Activated naive CD8-positive, alpha-beta T cell treated with anti-CD3 and anti-CD28 coated beads, Interleukin-2, amount 50 U/mL, for 24 hours (primary cell): ENCODE measurements around the gene TTLL8.
"Not testable (repeated sequence)": the region's sequence is repeated elsewhere in the genome, so short reads cannot be mapped to it uniquely, and the experiment has no call there.

Source experiments
- ATAC-seq: fragments of 150-1000 bp; cut with Tn5 transposase; one replicate; pipeline ENCODE4 v1.10.0; 2021
- DNase-seq: peaks from one replicate; pipeline ENCODE4 v3.0.0; 2021
- H3K27ac Mint-ChIP-seq: one replicate; pipeline ENCODE4 v1.8.0; 2021; ENCODE audit warnings: mild to moderate bottlenecking, mixed read lengths
- H3K27me3 Mint-ChIP-seq: one replicate; pipeline ENCODE4 v1.8.0; 2021; ENCODE audit warnings: mixed read lengths
- H3K36me3 Mint-ChIP-seq: one replicate; pipeline ENCODE4 v1.8.0; 2021; ENCODE audit warnings: low read depth, mixed read lengths
- H3K4me1 Mint-ChIP-seq: one replicate; pipeline ENCODE4 v1.8.0; 2021; ENCODE audit warnings: mixed read lengths
- H3K4me3 Mint-ChIP-seq: one replicate; pipeline ENCODE4 v1.8.0; 2021; ENCODE audit warnings: mild to moderate bottlenecking, moderate library complexity, mixed read lengths
- H3K9me3 Mint-ChIP-seq: one replicate; pipeline ENCODE4 v1.8.0; 2021; ENCODE audit warnings: mixed read lengths

TTLL8 gene

GRCh38 chr22:49993649-49994360, 64.3 kb downstream of the TTLL8 start:
- Mint-ChIP-seq H3K27me3 (peaks cover 7% of the 10 kb centered on the region), H3K4me1 (peaks cover 13% of the 10 kb centered on the region), H3K4me3 (no peak overlapping the region), H3K36me3 (peaks cover 7% of the 10 kb centered on the region), H3K9me3 (peaks cover 13% of the 10 kb centered on the region), H3K27ac (no peak overlapping the region)
- ATAC-seq (no peak), DNase-seq (no peak)

- Mint-ChIP-seq H3K36me3 (peaks cover 11% of the 10 kb centered on the region), H3K4me3 (no peak overlapping the region), H3K9me3 (peaks cover 16% of the 10 kb centered on the region), H3K27ac (no peak overlapping the region), H3K4me1 (peaks cover 8% of the 10 kb centered on the region), H3K27me3 (peaks cover 6% of the 10 kb centered on the region)
- ATAC-seq (peak; percentile 89), DNase-seq (peak; percentile 76)
Measured at GRCh38 chr22:49992921-49993648, 65.0 kb downstream of the TTLL8 start.

GRCh38 chr22:49991907-49992533, 66.1 kb downstream of the TTLL8 start:
- Mint-ChIP-seq H3K27me3 (peaks cover 6% of the 10 kb centered on the region), H3K4me3 (no peak overlapping the region), H3K9me3 (peaks cover 20% of the 10 kb centered on the region), H3K4me1 (peaks cover 8% of the 10 kb centered on the region), H3K27ac (no peak overlapping the region), H3K36me3 (peaks cover 11% of the 10 kb centered on the region)
- no peak for ATAC-seq
- no peak for DNase-seq

- Mint-ChIP-seq H3K4me3 (no peak overlapping the region), H3K4me1 (peaks cover 8% of the 10 kb centered on the region), H3K9me3 (peaks cover 28% of the 10 kb centered on the region), H3K27ac (no peak overlapping the region), H3K36me3 (peaks cover 11% of the 10 kb centered on the region), H3K27me3 (peaks cover 6% of the 10 kb centered on the region)
- ATAC-seq (no peak), DNase-seq (no peak)
Measured at GRCh38 chr22:49991167-49991566, 66.9 kb downstream of the TTLL8 start.

- not testable (repeated sequence) for DNase-seq, H3K4me3 Mint-ChIP-seq, H3K4me1 Mint-ChIP-seq, H3K27ac Mint-ChIP-seq, ATAC-seq
- H3K36me3 Mint-ChIP-seq: peaks cover 12% of the 10 kb centered on the region
- H3K9me3 Mint-ChIP-seq: peaks cover 41% of the 10 kb centered on the region
- peaks cover 19% of the 10 kb centered on the region for H3K27me3 Mint-ChIP-seq
Measured at GRCh38 chr22:49989826-49990225, 68.3 kb downstream of the TTLL8 start.

- Mint-ChIP-seq H3K4me3 (no peak overlapping the region), H3K27me3 (peaks cover 22% of the 10 kb centered on the region), H3K9me3 (peaks cover 45% of the 10 kb centered on the region), H3K36me3 (peaks cover 20% of the 10 kb centered on the region), H3K27ac (no peak overlapping the region), H3K4me1 (peaks cover 9% of the 10 kb centered on the region)
- ATAC-seq (no peak), DNase-seq (no peak)
Measured at GRCh38 chr22:49986325-49986724, 71.8 kb downstream of the TTLL8 start.

- Mint-ChIP-seq H3K4me1 (peaks cover 35% of the 10 kb centered on the region), H3K9me3 (peaks cover 43% of the 10 kb centered on the region), H3K27ac (no peak overlapping the region), H3K36me3 (peaks cover 32% of the 10 kb centered on the region), H3K4me3 (no peak overlapping the region), H3K27me3 (peaks cover 19% of the 10 kb centered on the region)
- ATAC-seq (no peak), DNase-seq (no peak)
Measured at GRCh38 chr22:49983148-49984042, 74.7 kb downstream of the TTLL8 start.

GRCh38 chr22:49981799-49982198, 76.3 kb downstream of the TTLL8 start:
- not testable (repeated sequence) for H3K27ac Mint-ChIP-seq, ATAC-seq, H3K4me3 Mint-ChIP-seq, DNase-seq
- Mint-ChIP-seq H3K4me1 (peaks cover 43% of the 10 kb centered on the region), H3K36me3 (peaks cover 40% of the 10 kb centered on the region), H3K27me3 (peaks cover 18% of the 10 kb centered on the region), H3K9me3 (peaks cover 41% of the 10 kb centered on the region)

- Mint-ChIP-seq H3K36me3 (peaks cover 48% of the 10 kb centered on the region), H3K9me3 (peaks cover 27% of the 10 kb centered on the region), H3K4me1 (peaks cover 56% of the 10 kb centered on the region), H3K27ac (peak overlapping the region; percentile 76), H3K4me3 (peak overlapping the region; percentile 6), H3K27me3 (peaks cover 5% of the 10 kb centered on the region)
- peak; percentile 31 for ATAC-seq
- peak; percentile 54 for DNase-seq
Measured at GRCh38 chr22:49979587-49980264, 78.4 kb downstream of the TTLL8 start.

GRCh38 chr22:49977578-49977977, 80.5 kb downstream of the TTLL8 start:
- Mint-ChIP-seq H3K9me3 (peaks cover 22% of the 10 kb centered on the region), H3K36me3 (peaks cover 43% of the 10 kb centered on the region), H3K27me3 (no peaks in the 10 kb centered on the region), H3K4me1 (peaks cover 49% of the 10 kb centered on the region), H3K27ac (no peak overlapping the region), H3K4me3 (no peak overlapping the region)
- DNase-seq: no peak
- ATAC-seq: no peak

- peak overlapping the region; percentile 1 for H3K4me3 Mint-ChIP-seq
- peaks cover 41% of the 10 kb centered on the region for H3K36me3 Mint-ChIP-seq
- ATAC-seq (peak; percentile 62), DNase-seq (peak; percentile 61)
- H3K27me3 Mint-ChIP-seq: no peaks in the 10 kb centered on the region
- H3K4me1 Mint-ChIP-seq: peaks cover 47% of the 10 kb centered on the region
- H3K27ac Mint-ChIP-seq: peak overlapping the region; percentile 96
- H3K9me3 Mint-ChIP-seq: peaks cover 22% of the 10 kb centered on the region
Measured at GRCh38 chr22:49976439-49977175, 81.5 kb downstream of the TTLL8 start.

- Mint-ChIP-seq H3K4me1 (peaks cover 43% of the 10 kb centered on the region), H3K9me3 (peaks cover 22% of the 10 kb centered on the region), H3K27ac (peak overlapping the region; percentile 96), H3K27me3 (no peaks in the 10 kb centered on the region), H3K4me3 (peak overlapping the region; percentile 45), H3K36me3 (peaks cover 36% of the 10 kb centered on the region)
- DNase-seq (peak; percentile 74), ATAC-seq (peak; percentile 68)
Measured at GRCh38 chr22:49975543-49976389, 82.3 kb downstream of the TTLL8 start.
